A549 (cell line): ENCODE measurements around the gene AFG1L. TPM values are rescaled to one million over a fixed set of nuclear protein-coding genes. Genes with fewer than 3 reads are reported as not detected.

ENCODE experiments used
- ATAC-seq, 2 experiments: fragments of 200-7000 bp in 1 of 2; fragments of >200 bp in 1 of 2; cut with Nextera tagmentation in 1 of 2; cut with Tn5 transposase in 1 of 2; 3 replicates each; pipeline versions ENCODE4 v1.8.0 to v1.9.1; 2018 to 2020; ENCODE audit warnings: mild to moderate bottlenecking in 1 of 2, moderate library complexity in 1 of 2
- CTCF ChIA-PET: fragments of 300-600 bp; sonication (Branson Sonifier 250); formaldehyde crosslinking; extraction: SDS; loops from one replicate; lab custom pipeline; 2021; ENCODE audit warnings: antibody characterized with exemption, inconsistent platforms; lab: Yijun Ruan, JAX
- POLR2A ChIA-PET: fragments of 350-600 bp; formaldehyde crosslinking; extraction: SDS; loops from one replicate; lab custom pipeline; 2021; ENCODE audit warnings: antibody characterized with exemption, inconsistent platforms; lab: Yijun Ruan, JAX
- DNase-seq, 2 experiments: peaks; one replicate each; pipeline versions ENCODE4 v3.0.0 to v3.0.0-alpha.2; 2011 to 2016; ENCODE audit warnings: low read depth in 1 of 2, low spot score in 1 of 2
- FAIRE-seq: peaks from 2 replicates; lab custom pipeline; 2011; peaks lifted over from hg19 to GRCh38; lab: Jason Lieb, UNC
- H3K27ac ChIP-seq, 2 experiments: fragments of >200 bp; sonication (Bioruptor Twin); formaldehyde crosslinking; 3 replicates each; pipeline ENCODE4 v1.5.1; 2016 to 2017
- H3K4me1 ChIP-seq: fragments of >200 bp; sonication (Bioruptor Twin); formaldehyde crosslinking; 3 replicates; pipeline ENCODE4 v1.6.1; 2016
- H3K4me2 ChIP-seq: fragments of >200 bp; sonication (Bioruptor Twin); formaldehyde crosslinking; 3 replicates; pipeline ENCODE4 v1.6.1; 2016
- H3K4me3 ChIP-seq: fragments of >200 bp; sonication (Bioruptor Twin); formaldehyde crosslinking; 3 replicates; pipeline ENCODE4 v1.5.1; 2016
- H3K9me3 ChIP-seq: fragments of >200 bp; sonication (Bioruptor Twin); formaldehyde crosslinking; 3 replicates; pipeline ENCODE4 v1.6.1; 2016
- BHLHE40 ChIP-seq: IDR thresholded peaks from 2 replicates; pipeline ENCODE4 v1.6.1; 2012; ENCODE audit warnings: low read depth, low read length, inconsistent platforms
- CEBPB ChIP-seq, 2 experiments: fragments of >200 bp in 1 of 2; sonication (Bioruptor Twin) in 1 of 2; formaldehyde crosslinking in 1 of 2; IDR thresholded peaks; 2 replicates each; pipeline ENCODE4 v1.6.1; 2012 to 2016
- CHD2 ChIP-seq: fragments of 150-350 bp; IDR thresholded peaks from 2 replicates; pipeline ENCODE4 v1.6.1; 2014; ENCODE audit warnings: low read length; ENCODE audit not compliant: partially characterized antibody
- EHMT2 ChIP-seq: fragments of 200-600 bp; sonication (generic); IDR thresholded peaks from 2 replicates; pipeline ENCODE4 v1.6.1; 2016; ENCODE audit warnings: antibody characterized with exemption, low read depth, mild to moderate bottlenecking, moderate library complexity
- GATA3 ChIP-seq: IDR thresholded peaks from 2 replicates; pipeline ENCODE4 v1.6.1; 2012; ENCODE audit warnings: borderline replicate concordance
- HDAC2 ChIP-seq: fragments of 200-600 bp; sonication (generic); IDR thresholded peaks from 2 replicates; pipeline ENCODE4 v1.6.1; 2016
- HEYL ChIP-seq: fragments of 250-450 bp; sonication (Bioruptor Pico); IDR thresholded peaks from 2 replicates; pipeline ENCODE4 v1.8.0; 2021; ENCODE audit warnings: mild to moderate bottlenecking, moderate library complexity
- HOXB13 ChIP-seq: fragments of 250-450 bp; sonication (Bioruptor Pico); IDR thresholded peaks from 2 replicates; pipeline ENCODE4 v1.5.0; 2020; ENCODE audit warnings: low read depth, mild to moderate bottlenecking, moderate library complexity
- JUN ChIP-seq, 2 experiments: fragments of >200 bp; sonication (Bioruptor Twin); formaldehyde crosslinking; IDR thresholded peaks; 2 replicates in 1 of 2; 3 replicates in 1 of 2; pipeline ENCODE4 v1.6.1; 2016 to 2017
- KDM5A ChIP-seq: fragments of 200-600 bp; sonication (generic); IDR thresholded peaks from 2 replicates; pipeline ENCODE4 v1.6.1; 2016; ENCODE audit warnings: antibody characterized with exemption, mild to moderate bottlenecking
- POLR2A ChIP-seq: IDR thresholded peaks from 2 replicates; pipeline ENCODE4 v1.6.1; 2012; ENCODE audit warnings: mild to moderate bottlenecking, low read length
- RFX5 ChIP-seq: fragments of 450-650 bp; IDR thresholded peaks from 2 replicates; pipeline ENCODE4 v1.7.1; 2014; ENCODE audit warnings: antibody characterized with exemption, mild to moderate bottlenecking, moderate library complexity
- SREBF2 ChIP-seq: fragments of 450-650 bp; IDR thresholded peaks from 2 replicates; pipeline ENCODE4 v1.6.1; 2014; ENCODE audit warnings: mild to moderate bottlenecking, moderate library complexity
- TP53 ChIP-seq: fragments of 250-450 bp; sonication (Bioruptor Pico); IDR thresholded peaks from 2 replicates; pipeline ENCODE4 v1.5.0; 2021; ENCODE audit warnings: mild to moderate bottlenecking, moderate library complexity
- ZFP36 ChIP-seq: fragments of 450-650 bp; IDR thresholded peaks from 2 replicates; pipeline ENCODE4 v1.6.1; 2014; ENCODE audit warnings: borderline replicate concordance; ENCODE audit not compliant: partially characterized antibody
- ZNF302 ChIP-seq: fragments of 250-450 bp; sonication (Bioruptor Pico); IDR thresholded peaks from 2 replicates; pipeline ENCODE4 v1.9.0; 2021; ENCODE audit warnings: inconsistent platforms, mild to moderate bottlenecking, moderate library complexity
- WGBS: methylation state at CpG from one replicate; pipeline ENCODE4 v1.1.6; 2017; ENCODE audit errors: missing lambda C conversion rate; 5-methylcytosine and 5-hydroxymethylcytosine counted together
- polyA plus RNA-seq, 4 experiments: library from polyadenylated mRNA; depleted of rRNA in 3 of 4; stranded (reverse); fragments of >200 nt; fragmentation: RNase III in 1 of 4; extraction: RNeasy Plus Mini Kit Qiagen cat#74134 plus additional on column Dnase treatment in 1 of 4; gene quantifications; 2 replicates in 3 of 4; 3 replicates in 1 of 4; pipeline ENCODE4 v1.2.3, GENCODE V29; 2011 to 2017
- TF ChIP-seq, protein P1 (sequence below): fragments of >200 bp; sonication (Bioruptor Twin); formaldehyde crosslinking; IDR thresholded peaks from 3 replicates; pipeline ENCODE4 v1.6.1; 2016
- TF ChIP-seq, protein P2 (sequence below): fragments of 150-350 bp; IDR thresholded peaks from 2 replicates; pipeline ENCODE4 v1.6.1; 2014; ENCODE audit warnings: low read depth, mild to moderate bottlenecking, low read length
- TF ChIP-seq, protein P3 (sequence below): IDR thresholded peaks from 2 replicates; pipeline ENCODE4 v1.6.1; 2012; ENCODE audit warnings: low read depth, borderline replicate concordance
- TF ChIP-seq, protein P4 (sequence below): IDR thresholded peaks from 2 replicates; pipeline ENCODE4 v1.6.1; 2012

Gene AFG1L
- polyA plus RNA-seq, 2 of the 4 experiments (the other 2 are of a cell fraction), result 1.3 to 2.3 TPM

DNA sequence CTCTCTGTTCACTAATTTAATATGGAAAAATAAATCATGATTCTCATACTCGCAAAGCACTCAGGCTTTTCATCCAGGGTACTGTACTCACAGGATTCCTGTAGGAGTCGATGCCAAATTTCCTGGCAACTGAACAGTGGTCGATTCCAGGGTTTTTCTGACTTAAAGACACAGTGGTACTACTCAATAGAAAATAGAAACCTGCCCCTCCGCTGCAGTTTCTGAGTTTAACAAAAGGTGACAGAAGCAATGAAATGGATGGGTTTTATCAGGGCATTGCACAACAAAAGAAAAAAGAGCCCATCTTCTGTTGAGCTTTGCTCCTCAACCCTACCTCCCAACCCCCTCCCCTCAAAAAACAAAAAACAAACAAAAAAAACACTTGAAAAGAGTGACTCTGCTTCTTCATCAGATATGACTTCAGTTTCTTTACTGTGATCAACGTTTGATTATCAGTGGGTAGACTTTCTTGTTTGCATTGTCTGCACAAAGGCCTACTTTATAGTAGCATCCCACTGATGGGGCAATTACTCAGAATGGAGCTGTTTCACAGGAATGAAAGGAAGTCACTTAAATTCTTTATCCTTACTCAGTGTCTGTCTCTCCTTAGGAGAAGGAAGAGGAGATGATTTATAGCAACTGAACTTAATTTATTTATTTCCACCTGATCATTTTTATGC lies 169.7 kb downstream of the AFG1L start:
- Histone ChIP-seq H3K4me2 (peak overlapping the region; percentile 19; the same call in 1 of the 3 replicates), H3K27ac (no peak overlapping the region)
- TF ChIP-seq POLR2A, result no peak
- TF ChIP-seq HDAC2, result no peak
- no peak for TF ChIP-seq BHLHE40
- TF ChIP-seq, all 56 proteins: peak for 0
- H3K9me3 ChIP-seq, result no peaks in the 10 kb centered on the region
- peak in 1 of 2 experiments; percentile 7 for DNase-seq
- H3K4me1 ChIP-seq, result peaks cover 21% of the 10 kb centered on the region
- ATAC-seq, result peak in 1 of 2 experiments; percentile 38; a peak in 1 of 6 replicates
- FAIRE-seq, result no peak
- CTCF ChIA-PET, result no interaction called here
- WGBS, result 68% methylated on average over 5 of the region's 5 CpGs
- POLR2A ChIA-PET, result interaction anchor here (0.6 kb wide), 1 partner anchor 438 kb away, joined by 6 read pairs; no protein-coding TSS in a partner anchor
- no peak overlapping the region for H3K4me3 ChIP-seq

DNA sequence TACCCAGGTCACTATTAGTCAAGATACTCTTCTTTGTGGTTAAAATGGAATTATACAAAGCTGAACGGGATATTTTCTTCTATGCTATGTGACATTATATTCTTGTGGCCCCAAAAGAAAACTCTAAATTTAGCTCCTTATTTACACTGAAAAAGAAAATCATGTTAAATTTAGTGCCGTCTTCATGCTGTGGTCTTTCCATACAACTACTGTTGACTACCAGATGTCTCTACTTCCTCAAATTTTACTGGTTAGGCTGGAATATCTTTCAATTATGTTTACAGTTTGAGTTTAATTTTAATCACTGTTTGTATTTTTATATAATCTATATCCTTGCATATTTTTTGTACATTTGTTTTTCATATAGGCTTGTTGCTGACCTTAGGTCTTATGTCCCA lies 170.2 kb downstream of the AFG1L start:
- POLR2A ChIA-PET, result no interaction called here
- H3K4me2 ChIP-seq, result no peak overlapping the region
- peaks cover 21% of the 10 kb centered on the region for H3K4me1 ChIP-seq
- no peaks in the 10 kb centered on the region for H3K9me3 ChIP-seq
- H3K27ac ChIP-seq, result no peak overlapping the region
- TF ChIP-seq EHMT2, result no peak
- TF ChIP-seq CHD2, result no peak
- no peak for TF ChIP-seq HEYL (CRISPR knock-in tag)
- TF ChIP-seq, protein P1, sequence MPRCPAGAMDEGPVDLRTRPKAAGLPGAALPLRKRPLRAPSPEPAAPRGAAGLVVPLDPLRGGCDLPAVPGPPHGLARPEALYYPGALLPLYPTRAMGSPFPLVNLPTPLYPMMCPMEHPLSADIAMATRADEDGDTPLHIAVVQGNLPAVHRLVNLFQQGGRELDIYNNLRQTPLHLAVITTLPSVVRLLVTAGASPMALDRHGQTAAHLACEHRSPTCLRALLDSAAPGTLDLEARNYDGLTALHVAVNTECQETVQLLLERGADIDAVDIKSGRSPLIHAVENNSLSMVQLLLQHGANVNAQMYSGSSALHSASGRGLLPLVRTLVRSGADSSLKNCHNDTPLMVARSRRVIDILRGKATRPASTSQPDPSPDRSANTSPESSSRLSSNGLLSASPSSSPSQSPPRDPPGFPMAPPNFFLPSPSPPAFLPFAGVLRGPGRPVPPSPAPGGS, result no peak
- no peak for TF ChIP-seq TP53 (CRISPR knock-in tag)
- TF ChIP-seq, protein P2, sequence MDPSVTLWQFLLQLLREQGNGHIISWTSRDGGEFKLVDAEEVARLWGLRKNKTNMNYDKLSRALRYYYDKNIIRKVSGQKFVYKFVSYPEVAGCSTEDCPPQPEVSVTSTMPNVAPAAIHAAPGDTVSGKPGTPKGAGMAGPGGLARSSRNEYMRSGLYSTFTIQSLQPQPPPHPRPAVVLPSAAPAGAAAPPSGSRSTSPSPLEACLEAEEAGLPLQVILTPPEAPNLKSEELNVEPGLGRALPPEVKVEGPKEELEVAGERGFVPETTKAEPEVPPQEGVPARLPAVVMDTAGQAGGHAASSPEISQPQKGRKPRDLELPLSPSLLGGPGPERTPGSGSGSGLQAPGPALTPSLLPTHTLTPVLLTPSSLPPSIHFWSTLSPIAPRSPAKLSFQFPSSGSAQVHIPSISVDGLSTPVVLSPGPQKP, result no peak
- TF ChIP-seq CEBPB (IDR thresholded peaks at IDR 0.05), result no peak
- TF ChIP-seq GATA3, result no peak
- TF ChIP-seq JUN (IDR thresholded peaks at IDR 0.05), result no peak
- TF ChIP-seq, protein P3, sequence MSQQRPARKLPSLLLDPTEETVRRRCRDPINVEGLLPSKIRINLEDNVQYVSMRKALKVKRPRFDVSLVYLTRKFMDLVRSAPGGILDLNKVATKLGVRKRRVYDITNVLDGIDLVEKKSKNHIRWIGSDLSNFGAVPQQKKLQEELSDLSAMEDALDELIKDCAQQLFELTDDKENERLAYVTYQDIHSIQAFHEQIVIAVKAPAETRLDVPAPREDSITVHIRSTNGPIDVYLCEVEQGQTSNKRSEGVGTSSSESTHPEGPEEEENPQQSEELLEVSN, result no peak
- TF ChIP-seq HOXB13 (CRISPR knock-in tag), result no peak
- no peak for TF ChIP-seq HDAC2
- no peak for TF ChIP-seq RFX5
- TF ChIP-seq ZFP36, result no peak
- CTCF ChIA-PET, result no interaction called here
- ATAC-seq, result no peak
- no peak for FAIRE-seq
- no peak for DNase-seq
- no peak overlapping the region for H3K4me3 ChIP-seq
- WGBS, result 92% methylated on average over 2 of the region's 2 CpGs

DNA sequence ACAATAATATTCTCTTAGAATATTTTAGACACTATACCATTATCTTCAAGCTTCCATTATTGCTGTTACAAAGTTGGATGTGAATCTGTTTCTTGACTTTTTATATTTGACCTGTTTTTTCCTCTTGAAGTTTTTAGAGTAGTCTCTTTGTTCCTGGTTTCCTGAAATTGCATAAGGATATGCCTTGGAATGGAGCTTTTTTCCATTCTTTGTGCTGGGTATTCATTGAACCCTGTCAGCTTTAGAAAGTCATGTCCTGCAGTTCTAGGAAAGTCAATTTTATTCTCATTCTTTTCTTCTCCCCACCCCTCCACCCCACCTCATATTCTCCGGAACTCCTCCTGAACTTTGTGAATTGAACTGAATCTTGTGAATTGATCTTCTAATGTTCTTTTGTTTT lies 173.5 kb downstream of the AFG1L start:
- Histone ChIP-seq H3K4me2 (no peak overlapping the region), H3K4me3 (no peak overlapping the region), H3K4me1 (peaks cover 8% of the 10 kb centered on the region; the same call in 1 of the 3 replicates), H3K27ac (no peak overlapping the region), H3K9me3 (no peaks in the 10 kb centered on the region)
- CTCF ChIA-PET, result no interaction called here
- 100% methylated on average over 1 of the region's 1 CpG for WGBS
- ATAC-seq (no peak), DNase-seq (no peak), FAIRE-seq (no peak)
- POLR2A ChIA-PET, result no interaction called here
- no peak for TF ChIP-seq SREBF2
- TF ChIP-seq RFX5, result no peak
- TF ChIP-seq ZNF302 (CRISPR knock-in tag), result no peak

DNA sequence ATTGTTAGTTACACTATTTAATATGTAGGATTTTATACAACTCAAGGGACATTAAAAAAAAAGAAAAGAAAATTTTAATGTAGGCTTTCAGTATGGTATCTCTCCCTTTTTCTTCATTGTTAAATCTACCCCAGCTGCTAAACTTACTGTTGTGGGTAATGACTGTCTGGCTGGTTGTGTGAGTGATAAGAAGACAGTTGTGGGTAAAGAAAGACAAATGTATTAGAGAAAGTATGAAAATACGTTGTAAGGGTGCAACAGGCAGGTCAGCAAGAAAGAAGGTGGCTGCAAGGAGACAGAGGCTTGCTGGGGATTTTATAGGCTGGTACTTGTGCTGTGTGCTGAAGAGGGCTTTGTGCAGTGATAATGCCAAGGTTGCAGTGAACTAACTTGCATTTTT lies 174.5 kb downstream of the AFG1L start:
- ATAC-seq (no peak), DNase-seq (no peak), FAIRE-seq (no peak)
- no peak overlapping the region for H3K4me3 ChIP-seq
- POLR2A ChIA-PET, result no interaction called here
- H3K4me2 ChIP-seq, result no peak overlapping the region
- CTCF ChIA-PET, result no interaction called here
- no peak overlapping the region for H3K27ac ChIP-seq
- TF ChIP-seq, protein P4, sequence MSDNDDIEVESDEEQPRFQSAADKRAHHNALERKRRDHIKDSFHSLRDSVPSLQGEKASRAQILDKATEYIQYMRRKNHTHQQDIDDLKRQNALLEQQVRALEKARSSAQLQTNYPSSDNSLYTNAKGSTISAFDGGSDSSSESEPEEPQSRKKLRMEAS, result no peak
- no peak for TF ChIP-seq KDM5A
- WGBS, result 25% methylated on average over 1 of the region's 1 CpG
- H3K9me3 ChIP-seq, result no peaks in the 10 kb centered on the region
- peaks cover 4% of the 10 kb centered on the region; the same call in 1 of the 3 replicates for H3K4me1 ChIP-seq
